GM18867 (cell line): ENCODE results near the gene IQGAP3.
A peak's percentile ranks its signal among the peaks of the same experiment; 100 is the strongest.
"Not testable (repeated sequence)": the region's sequence is repeated elsewhere in the genome, so short reads cannot be mapped to it uniquely, and the experiment has no call there.

ENCODE experiments used
- ATAC-seq: cut with Tn5 transposase; IDR thresholded peaks from one replicate; pipeline ENCODE4 v1.9.1; 2021; ENCODE audit warnings: mild to moderate bottlenecking, moderate library complexity; ENCODE audit not compliant: unreplicated experiment

The IQGAP3 gene

GRCh38 chr1:156571919-156572662, at the start of gene IQGAP3:
Gene IQGAP3, minus strand, starts transcription at chr1:156572565. Its CDS starts 36 bp downstream, at chr1:156572529.
- ATAC-seq: peak; percentile 79

- ATAC-seq: no peak
Measured at GRCh38 chr1:156619582-156619955, 47.2 kb upstream of the IQGAP3 start.

GRCh38 chr1:156618853-156619581, 46.7 kb upstream of the IQGAP3 start, which contains the start of gene HAPLN2:
Gene HAPLN2, plus strand, starts transcription at chr1:156619415. Its CDS starts 4,076 bp downstream, at chr1:156623491.
- no peak for ATAC-seq

GRCh38 chr1:156616463-156616862, 44.1 kb upstream of the IQGAP3 start:
- no peak for ATAC-seq

- ATAC-seq: no peak
Measured at GRCh38 chr1:156615946-156616345, 43.6 kb upstream of the IQGAP3 start.

GRCh38 chr1:156612666-156613065, 40.3 kb upstream of the IQGAP3 start:
- no peak for ATAC-seq

- not testable (repeated sequence) for ATAC-seq
Measured at GRCh38 chr1:156610072-156610471, 37.7 kb upstream of the IQGAP3 start.

- ATAC-seq: no peak
Measured at GRCh38 chr1:156608981-156609380, 36.6 kb upstream of the IQGAP3 start.

GRCh38 chr1:156608036-156608674, 35.8 kb upstream of the IQGAP3 start:
- peak; percentile 68 for ATAC-seq

GRCh38 chr1:156607344-156607743, 35.0 kb upstream of the IQGAP3 start:
- ATAC-seq: not testable (repeated sequence)

- ATAC-seq: no peak
Measured at GRCh38 chr1:156602557-156602993, 30.2 kb upstream of the IQGAP3 start.

- peak; percentile 29 for ATAC-seq
Measured at GRCh38 chr1:156601892-156602291, 29.5 kb upstream of the IQGAP3 start.

GRCh38 chr1:156601122-156601830, 28.9 kb upstream of the IQGAP3 start, which contains the start of gene GPATCH4:
Gene GPATCH4, minus strand, starts transcription at chr1:156601479.
- peak; percentile 67 for ATAC-seq

- ATAC-seq: no peak
Measured at GRCh38 chr1:156600733-156601121, 28.4 kb upstream of the IQGAP3 start.

- no peak for ATAC-seq
Measured at GRCh38 chr1:156599811-156600210, 27.4 kb upstream of the IQGAP3 start.

- no peak for ATAC-seq
Measured at GRCh38 chr1:156598731-156599432, 26.5 kb upstream of the IQGAP3 start.

- no peak for ATAC-seq
Measured at GRCh38 chr1:156598125-156598524, 25.8 kb upstream of the IQGAP3 start.

- ATAC-seq: no peak
Measured at GRCh38 chr1:156596426-156596825, 24.1 kb upstream of the IQGAP3 start.

- no peak for ATAC-seq
Measured at GRCh38 chr1:156595016-156595415, 22.7 kb upstream of the IQGAP3 start.

- ATAC-seq: no peak
Measured at GRCh38 chr1:156594190-156594589, 21.8 kb upstream of the IQGAP3 start.
